ENCODE results near the gene SERPINB12. TPM values are rescaled to one million over a fixed set of nuclear protein-coding genes. Genes with fewer than 3 reads are reported as not detected.

The SERPINB12 gene
- total RNA-seq, 1 experiment from 2014 or later, result not detected

DNA sequence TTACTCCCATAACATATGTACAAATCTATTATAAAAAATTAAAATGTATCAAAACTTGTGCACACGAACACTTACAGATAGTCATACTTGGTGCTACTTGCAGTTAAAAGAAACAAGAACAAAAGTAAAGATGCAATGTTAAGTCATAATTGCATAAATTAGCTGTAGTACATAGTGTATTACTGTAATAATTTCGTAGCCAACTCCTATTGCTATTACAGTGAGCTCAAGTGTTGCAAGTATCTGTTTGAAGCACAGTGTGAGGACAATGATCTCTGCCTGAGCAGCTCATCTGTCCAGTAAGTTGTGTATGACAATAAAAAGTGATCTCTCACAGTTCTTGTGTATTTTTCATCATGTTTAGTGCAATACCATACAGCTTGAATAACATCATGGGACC lies 37.4 kb downstream of the SERPINB12 start:
- H3K4me1 ChIP-seq (ENCODE audit: insufficient read depth, low read length, poor library complexity, severe bottlenecking), result peaks cover 32% of the 10 kb centered on the region
- no peak overlapping the region for H3K4me3 ChIP-seq (ENCODE audit: low read depth, low read length, poor library complexity, severe bottlenecking)
- no peak for TF ChIP-seq EZH2 (IDR thresholded peaks at IDR 0.05; ENCODE audit: borderline replicate concordance, low read depth, low read length, poor library complexity, severe bottlenecking)
- TF ChIP-seq, protein P1, sequence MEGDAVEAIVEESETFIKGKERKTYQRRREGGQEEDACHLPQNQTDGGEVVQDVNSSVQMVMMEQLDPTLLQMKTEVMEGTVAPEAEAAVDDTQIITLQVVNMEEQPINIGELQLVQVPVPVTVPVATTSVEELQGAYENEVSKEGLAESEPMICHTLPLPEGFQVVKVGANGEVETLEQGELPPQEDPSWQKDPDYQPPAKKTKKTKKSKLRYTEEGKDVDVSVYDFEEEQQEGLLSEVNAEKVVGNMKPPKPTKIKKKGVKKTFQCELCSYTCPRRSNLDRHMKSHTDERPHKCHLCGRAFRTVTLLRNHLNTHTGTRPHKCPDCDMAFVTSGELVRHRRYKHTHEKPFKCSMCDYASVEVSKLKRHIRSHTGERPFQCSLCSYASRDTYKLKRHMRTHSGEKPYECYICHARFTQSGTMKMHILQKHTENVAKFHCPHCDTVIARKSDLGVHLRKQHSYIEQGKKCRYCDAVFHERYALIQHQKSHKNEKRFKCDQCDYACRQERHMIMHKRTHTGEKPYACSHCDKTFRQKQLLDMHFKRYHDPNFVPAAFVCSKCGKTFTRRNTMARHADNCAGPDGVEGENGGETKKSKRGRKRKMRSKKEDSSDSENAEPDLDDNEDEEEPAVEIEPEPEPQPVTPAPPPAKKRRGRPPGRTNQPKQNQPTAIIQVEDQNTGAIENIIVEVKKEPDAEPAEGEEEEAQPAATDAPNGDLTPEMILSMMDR (conservative IDR thresholded peaks at IDR 0.05; ENCODE audit: low read depth, low read length), result no peak
- intact Hi-C loops (cut with micrococcal nuclease; ENCODE audit: unreplicated experiment), result loop anchor here (2.0 to 10.0 kb wide), 5 partner anchors 137 to 565 kb away; no protein-coding TSS in a partner anchor
- DNase-seq (ENCODE audit: low spot score), result no peak
- ChIA-PET CTCF (no interaction called here), POLR2A (ENCODE audit: low non-redundant PET) (no interaction called here)
- no TSS peak for BruUV-seq (replicated peaks)
- no peaks in the 10 kb centered on the region for H3K27me3 ChIP-seq (replicated peaks; ENCODE audit: insufficient read depth, low read depth, low read length, poor library complexity)
- no peaks in the 10 kb centered on the region for H3K36me3 ChIP-seq (ENCODE audit: insufficient read depth, low read length, poor library complexity, severe bottlenecking)
- H3K9me3 ChIP-seq (ENCODE audit: low read depth, low read length, poor library complexity, severe bottlenecking), result no peaks in the 10 kb centered on the region
- peak overlapping the region; percentile 3 for H3K27ac ChIP-seq (ENCODE audit: low read depth, low read length, poor library complexity, severe bottlenecking)

DNA sequence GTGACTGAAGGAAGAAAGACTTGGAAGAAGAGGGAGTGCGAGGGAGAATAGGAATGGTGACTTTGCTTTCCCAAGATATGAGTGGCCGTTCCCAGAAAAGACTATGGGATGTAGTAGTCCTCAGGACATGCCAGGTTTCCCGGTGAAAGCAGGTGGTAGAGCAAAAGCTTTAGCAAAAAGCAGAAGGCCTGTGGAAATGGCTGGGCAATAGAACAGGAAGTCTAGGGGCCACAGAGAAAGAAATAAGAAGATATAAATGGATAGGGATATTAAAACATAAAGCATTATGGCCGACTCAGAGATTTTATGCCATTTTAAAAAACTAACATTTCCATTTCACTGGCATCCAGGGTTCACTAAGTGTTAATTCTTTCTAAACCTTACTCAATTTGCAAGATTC lies 43.8 kb downstream of the SERPINB12 start:
- DNase-seq (ENCODE audit: low spot score), result no peak
- no peaks in the 10 kb centered on the region for H3K36me3 ChIP-seq (ENCODE audit: insufficient read depth, low read length, poor library complexity, severe bottlenecking)
- POLR2A ChIA-PET (ENCODE audit: low non-redundant PET), result no interaction called here
- H3K4me3 ChIP-seq (ENCODE audit: low read depth, low read length, poor library complexity, severe bottlenecking), result no peak overlapping the region
- TF ChIP-seq, protein P1 (conservative IDR thresholded peaks at IDR 0.05; ENCODE audit: low read depth, low read length), result no peak
- no peak for TF ChIP-seq EZH2 (IDR thresholded peaks at IDR 0.05; ENCODE audit: borderline replicate concordance, low read depth, low read length, poor library complexity, severe bottlenecking)
- intact Hi-C loops (cut with micrococcal nuclease; ENCODE audit: unreplicated experiment), result no loop called here
- H3K27me3 ChIP-seq (replicated peaks; ENCODE audit: insufficient read depth, low read depth, low read length, poor library complexity), result no peaks in the 10 kb centered on the region
- no peaks in the 10 kb centered on the region for H3K9me3 ChIP-seq (ENCODE audit: low read depth, low read length, poor library complexity, severe bottlenecking)
- CTCF ChIA-PET, result no interaction called here
- H3K4me1 ChIP-seq (ENCODE audit: insufficient read depth, low read length, poor library complexity, severe bottlenecking), result peaks cover 29% of the 10 kb centered on the region
- peak overlapping the region; percentile 22 for H3K27ac ChIP-seq (ENCODE audit: low read depth, low read length, poor library complexity, severe bottlenecking)
- no TSS peak for BruUV-seq (replicated peaks)

DNA sequence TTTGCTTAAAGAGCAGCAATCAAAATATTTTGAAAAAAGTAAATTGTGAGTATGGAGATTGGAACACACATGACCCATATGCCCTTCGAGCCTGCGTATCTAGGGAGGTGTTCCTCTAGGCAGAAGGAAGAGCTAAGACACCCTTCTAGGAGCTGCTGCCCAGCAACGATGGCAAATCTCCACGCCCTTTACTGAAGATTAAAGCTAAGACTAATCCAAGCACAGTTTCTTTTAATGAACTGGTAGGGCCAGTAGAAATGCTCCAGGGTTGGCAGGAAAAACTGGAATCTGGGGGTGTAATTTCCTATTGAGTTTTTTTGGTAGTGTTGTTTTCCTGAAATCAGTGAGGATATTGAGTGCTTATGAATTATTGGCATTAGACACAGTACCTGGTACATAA lies 44.3 kb downstream of the SERPINB12 start:
- intact Hi-C loops (cut with micrococcal nuclease; ENCODE audit: unreplicated experiment), result no loop called here
- TF ChIP-seq EZH2 (IDR thresholded peaks at IDR 0.05; ENCODE audit: borderline replicate concordance, low read depth, low read length, poor library complexity, severe bottlenecking), result no peak
- TF ChIP-seq, protein P1 (conservative IDR thresholded peaks at IDR 0.05; ENCODE audit: low read depth, low read length), result no peak
- no peaks in the 10 kb centered on the region for H3K36me3 ChIP-seq (ENCODE audit: insufficient read depth, low read length, poor library complexity, severe bottlenecking)
- DNase-seq (ENCODE audit: low spot score), result no peak
- ChIA-PET POLR2A (ENCODE audit: low non-redundant PET) (no interaction called here), CTCF (no interaction called here)
- BruUV-seq (replicated peaks), result no TSS peak
- peaks cover 34% of the 10 kb centered on the region for H3K4me1 ChIP-seq (ENCODE audit: insufficient read depth, low read length, poor library complexity, severe bottlenecking)
- no peaks in the 10 kb centered on the region for H3K9me3 ChIP-seq (ENCODE audit: low read depth, low read length, poor library complexity, severe bottlenecking)
- no peaks in the 10 kb centered on the region for H3K27me3 ChIP-seq (replicated peaks; ENCODE audit: insufficient read depth, low read depth, low read length, poor library complexity)
- no peak overlapping the region for H3K4me3 ChIP-seq (ENCODE audit: low read depth, low read length, poor library complexity, severe bottlenecking)
- peak overlapping the region; percentile 0 for H3K27ac ChIP-seq (ENCODE audit: low read depth, low read length, poor library complexity, severe bottlenecking)
